GM21723 (cell line): ENCODE measurements around the gene LCOR.
"Not testable (repeated sequence)": the region's sequence is repeated elsewhere in the genome, so short reads cannot be mapped to it uniquely, and the experiment has no call there.

Experiments used
- ATAC-seq: cut with Tn5 transposase; IDR thresholded peaks from one replicate; pipeline ENCODE4 v1.9.1; 2021; ENCODE audit warnings: mild to moderate bottlenecking, moderate library complexity; ENCODE audit not compliant: unreplicated experiment

LCOR gene

DNA sequence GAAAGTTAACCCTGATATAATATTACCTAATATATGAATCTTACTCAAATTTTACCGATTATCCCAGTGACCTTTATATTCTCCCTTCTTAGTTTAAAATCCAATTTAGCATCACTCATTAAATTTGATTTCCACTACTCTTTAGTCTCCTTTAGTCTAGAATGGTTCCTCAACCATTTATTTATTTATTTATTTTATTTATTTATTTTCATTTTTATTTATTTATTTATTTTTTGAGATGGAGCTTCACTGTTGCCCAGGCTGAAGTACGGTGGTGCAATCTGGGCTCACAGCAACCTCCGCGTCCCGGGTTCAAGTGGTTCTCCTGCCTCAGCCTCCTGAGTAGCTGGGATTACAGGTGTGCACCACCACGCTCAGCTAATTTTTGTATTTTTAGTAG lies 92.8 kb downstream of the LCOR start:
- no peak for ATAC-seq

DNA sequence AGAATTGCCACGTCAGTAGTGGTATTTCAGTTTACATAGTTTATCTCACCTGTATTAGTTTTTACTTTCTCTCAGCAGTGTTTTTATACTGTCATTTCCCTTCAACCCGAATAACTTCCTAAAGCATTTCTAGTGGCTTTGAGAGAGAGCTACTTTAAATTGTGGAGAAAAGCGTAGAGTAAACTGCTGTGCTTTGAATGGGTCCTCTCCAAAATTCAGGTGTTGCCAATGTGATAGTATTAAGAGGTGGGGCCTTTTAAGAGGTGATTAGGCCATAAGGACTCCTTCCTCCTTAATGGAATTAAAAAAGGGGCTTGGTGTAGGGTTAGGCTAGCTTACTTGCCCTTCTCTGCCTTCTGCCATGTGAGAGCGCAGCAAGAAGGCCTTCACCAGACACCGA lies 98.4 kb downstream of the LCOR start:
- ATAC-seq: no peak

DNA sequence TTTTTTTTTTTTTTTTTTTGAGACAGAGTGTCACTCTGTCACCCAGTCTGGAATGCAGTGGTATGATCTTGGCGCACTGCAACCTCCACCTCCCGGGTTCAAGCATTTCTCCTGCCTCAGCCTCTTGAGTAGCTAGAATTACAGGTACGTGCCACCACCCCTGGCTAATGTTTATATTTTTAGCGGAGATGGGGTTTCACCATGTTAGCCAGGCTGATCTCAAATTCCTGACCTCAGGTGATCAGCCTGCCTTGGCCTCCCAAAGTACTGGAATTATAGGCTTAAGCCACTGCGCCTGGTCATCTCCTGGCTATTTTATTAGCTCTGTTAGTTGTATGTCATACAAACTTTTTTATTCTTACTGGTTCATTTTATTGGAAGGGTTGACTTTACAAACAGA lies 103.0 kb downstream of the LCOR start:
- no peak for ATAC-seq

DNA sequence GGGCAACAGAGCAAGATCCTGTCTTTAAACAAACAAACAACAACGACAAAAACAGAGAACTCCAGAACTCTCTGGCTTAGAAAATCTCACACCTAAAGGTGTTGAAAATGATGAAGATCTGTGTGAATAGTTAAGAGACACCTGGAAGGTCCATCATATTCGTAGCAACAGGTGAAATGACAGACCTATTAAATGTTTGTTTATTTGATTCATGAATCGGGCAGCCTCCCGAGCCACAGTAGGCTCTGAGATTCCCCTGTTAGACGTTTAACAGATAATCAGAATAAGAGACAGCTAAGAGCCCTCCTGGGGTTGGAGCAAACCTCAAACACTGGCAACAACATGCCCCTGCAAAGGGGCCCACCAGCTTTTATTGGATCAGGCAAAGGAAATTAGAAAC lies 103.7 kb downstream of the LCOR start:
- no peak for ATAC-seq

DNA sequence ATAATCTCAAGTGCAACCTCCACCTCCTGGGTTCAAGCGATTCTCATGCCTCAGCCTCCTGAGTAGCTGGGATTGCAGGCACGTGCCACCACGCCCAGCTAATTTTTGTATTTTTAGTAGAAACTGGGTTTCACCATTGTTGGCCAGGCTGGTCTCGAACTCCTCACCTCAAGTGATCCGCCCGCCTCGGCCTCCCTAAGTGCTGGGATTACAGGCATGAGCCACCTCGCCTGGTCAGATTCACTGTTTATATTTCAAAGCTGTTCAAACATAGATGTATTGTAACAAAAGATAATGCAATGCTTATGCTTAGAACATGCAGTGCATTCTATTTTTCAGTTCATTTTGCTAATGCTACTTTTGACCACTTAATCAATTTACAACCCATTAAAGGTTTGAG lies 111.1 kb downstream of the LCOR start:
- not testable (repeated sequence) for ATAC-seq

DNA sequence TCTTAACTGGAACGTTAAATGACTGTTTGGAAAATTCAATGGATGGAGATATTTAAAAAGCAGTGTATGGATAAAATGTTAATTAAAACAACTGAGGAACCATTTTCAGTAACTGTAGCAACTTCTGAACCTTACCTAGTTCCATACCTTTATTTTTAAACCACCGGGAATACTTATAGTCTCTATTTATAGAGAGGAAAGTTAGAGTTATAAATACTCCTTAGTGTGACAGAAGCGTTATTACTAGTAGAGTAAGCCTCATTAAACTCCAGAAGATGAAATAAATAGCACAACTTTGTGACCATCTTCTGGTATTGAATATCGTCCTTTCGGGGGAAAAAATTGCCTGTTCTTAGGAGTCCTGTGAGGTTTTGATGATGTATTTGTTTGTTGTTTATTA lies 114.9 kb downstream of the LCOR start:
- no peak for ATAC-seq

DNA sequence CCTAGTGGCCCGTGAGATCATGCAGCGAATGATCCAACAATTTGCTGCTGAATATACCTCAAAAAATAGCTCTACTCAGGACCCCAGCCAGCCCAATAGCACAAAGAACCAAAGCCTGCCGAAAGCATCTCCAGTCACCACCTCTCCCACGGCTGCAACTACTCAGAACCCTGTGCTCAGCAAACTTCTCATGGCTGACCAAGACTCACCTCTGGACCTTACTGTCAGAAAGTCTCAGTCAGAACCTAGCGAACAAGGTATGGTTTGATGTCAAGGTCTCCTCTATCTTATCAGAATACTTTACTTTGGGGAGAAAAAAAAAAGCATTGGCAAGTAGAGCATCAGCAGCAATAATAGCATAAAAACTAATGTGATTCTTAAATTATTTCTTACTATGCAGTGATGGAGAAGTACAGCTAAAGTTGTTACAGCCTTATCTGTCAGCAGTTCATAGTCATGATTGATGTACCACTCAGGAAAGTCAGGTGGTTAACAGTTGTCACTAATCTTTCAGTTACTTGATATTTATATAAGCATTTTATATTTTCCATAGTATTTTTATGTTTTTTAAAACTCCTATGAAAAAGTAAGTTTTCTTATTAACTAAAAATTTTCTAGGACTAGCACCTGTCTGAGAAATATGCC lies 117.1 kb downstream of the LCOR start:
- no peak for ATAC-seq

DNA sequence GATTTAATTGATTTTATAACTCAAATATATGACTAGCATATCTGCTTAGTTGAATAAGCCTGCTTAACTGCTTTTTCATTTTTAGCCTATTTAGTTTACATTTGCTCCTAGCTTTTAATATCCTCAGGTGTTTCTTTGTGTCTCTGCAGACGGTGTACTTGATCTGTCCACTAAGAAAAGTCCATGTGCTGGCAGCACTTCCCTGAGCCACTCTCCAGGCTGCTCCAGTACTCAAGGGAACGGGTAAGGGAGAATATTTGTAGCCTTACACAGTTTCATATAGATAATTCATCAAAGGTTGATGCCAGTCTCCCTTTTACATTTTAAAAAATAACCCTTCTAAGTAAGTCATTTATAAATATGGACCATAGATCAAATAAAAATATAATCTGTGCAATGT lies 119.9 kb downstream of the LCOR start:
- ATAC-seq: no peak

DNA sequence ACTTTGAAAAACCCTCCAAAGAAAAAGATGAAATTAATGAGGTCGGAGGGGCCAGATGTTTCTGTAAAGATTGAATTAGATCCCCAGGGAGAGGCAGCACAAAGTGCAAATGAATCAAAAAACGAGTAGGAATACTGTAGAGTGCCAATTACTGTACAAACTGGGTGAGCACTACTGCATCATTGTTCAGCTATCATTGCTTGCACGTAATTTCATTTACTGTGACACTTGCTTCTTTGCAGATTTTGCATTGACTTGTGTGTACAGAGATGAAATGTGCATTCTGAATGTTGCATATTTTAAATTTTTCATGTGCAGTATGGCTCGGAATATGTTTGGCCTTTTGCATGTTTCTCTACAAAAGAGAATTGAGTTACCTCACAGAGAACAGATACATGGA lies 123.7 kb downstream of the LCOR start:
- ATAC-seq: no peak

DNA sequence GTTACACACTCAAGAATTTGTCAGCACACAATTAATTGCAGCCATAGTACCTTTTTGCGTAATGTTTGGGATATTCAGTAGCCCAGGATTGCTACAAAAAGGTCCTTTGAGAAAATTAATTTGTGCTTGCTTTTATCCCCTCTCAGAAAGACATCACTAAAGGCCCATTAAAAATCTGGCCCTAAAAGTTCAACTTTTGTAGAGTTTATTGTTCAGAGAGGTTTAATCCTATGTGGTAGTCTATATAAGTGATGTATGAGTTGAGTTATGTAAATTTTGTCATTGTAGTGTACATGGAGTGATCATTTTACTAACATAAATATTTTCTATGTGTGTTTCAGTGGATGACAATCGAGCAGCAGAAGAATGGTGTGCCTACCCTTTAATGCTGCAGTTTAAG lies 126.0 kb downstream of the LCOR start:
- no peak for ATAC-seq

DNA sequence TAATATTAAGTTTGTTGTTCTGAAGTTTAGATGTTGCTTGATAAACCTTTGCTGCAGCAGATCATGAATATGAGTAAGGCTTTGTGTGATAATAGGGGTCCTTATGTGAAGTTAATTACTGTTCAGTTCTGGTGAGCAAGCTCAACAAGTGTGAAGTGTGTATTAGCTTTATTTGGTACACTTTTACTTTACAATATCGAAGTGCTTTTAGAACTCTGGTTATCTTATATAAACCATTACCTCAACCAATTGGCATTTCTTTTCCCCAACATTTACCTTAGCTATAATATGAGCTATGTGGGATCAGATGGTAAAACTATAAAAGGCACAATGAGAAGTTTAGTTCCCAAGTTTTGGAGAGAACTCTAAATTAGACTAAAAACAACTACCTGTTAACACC lies 127.6 kb downstream of the LCOR start:
- no peak for ATAC-seq

DNA sequence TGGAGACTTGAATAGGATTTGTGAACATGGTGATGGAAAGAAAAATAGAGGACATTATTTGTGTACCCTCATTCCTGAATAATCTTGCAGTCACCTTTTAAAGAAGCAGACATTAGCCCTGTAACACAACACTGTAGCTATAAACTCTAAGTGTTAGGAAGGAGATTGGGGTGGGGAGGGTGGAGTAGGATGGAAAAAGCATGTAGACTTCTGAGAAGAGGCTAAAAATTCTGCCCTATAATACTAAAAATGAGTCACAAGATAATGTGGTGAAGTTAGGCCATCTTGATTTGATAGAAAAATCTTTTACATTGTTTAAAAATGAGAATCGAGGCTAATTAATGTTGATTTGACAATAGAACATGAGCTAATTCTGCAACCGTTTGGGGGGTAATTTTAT lies 128.8 kb downstream of the LCOR start:
- ATAC-seq: no peak

DNA sequence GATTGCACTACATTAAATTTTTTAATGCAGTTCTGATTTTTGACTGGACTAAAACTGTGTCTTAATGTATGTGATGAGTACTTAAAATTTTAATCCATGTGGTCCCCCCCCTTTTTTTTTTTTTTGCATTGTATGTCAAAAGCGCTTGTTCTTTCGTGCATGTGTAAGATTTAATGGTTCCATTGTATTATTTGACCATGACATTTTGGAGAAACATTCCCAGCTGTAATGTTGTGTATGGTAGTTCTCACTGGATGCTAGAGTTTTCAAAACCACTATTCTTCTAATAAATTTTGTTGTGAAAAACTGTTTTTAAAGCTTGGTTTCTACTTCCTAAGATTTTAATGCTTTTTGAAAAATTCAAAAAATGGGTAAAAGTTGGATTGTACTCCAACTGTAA lies 132.0 kb downstream of the LCOR start:
- no peak for ATAC-seq

DNA sequence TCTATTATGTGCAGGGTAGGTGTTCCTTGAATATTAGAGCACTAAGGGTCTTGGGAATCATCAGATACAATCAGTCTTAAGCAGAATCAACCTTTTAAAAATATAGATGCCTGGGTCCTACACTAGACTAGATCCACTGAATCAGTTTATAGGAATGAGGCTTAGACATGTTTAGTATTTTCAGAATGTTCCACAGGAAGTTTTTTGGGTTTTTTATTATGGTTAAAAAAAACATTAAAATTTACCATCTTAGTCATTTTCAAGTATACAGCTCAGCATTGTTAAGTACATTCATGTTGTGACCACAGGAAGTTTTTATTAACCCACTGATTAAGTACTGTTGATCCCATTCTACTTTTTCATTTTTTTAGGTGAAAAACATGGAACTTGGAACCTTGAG lies 135.7 kb downstream of the LCOR start:
- ATAC-seq: no peak

DNA sequence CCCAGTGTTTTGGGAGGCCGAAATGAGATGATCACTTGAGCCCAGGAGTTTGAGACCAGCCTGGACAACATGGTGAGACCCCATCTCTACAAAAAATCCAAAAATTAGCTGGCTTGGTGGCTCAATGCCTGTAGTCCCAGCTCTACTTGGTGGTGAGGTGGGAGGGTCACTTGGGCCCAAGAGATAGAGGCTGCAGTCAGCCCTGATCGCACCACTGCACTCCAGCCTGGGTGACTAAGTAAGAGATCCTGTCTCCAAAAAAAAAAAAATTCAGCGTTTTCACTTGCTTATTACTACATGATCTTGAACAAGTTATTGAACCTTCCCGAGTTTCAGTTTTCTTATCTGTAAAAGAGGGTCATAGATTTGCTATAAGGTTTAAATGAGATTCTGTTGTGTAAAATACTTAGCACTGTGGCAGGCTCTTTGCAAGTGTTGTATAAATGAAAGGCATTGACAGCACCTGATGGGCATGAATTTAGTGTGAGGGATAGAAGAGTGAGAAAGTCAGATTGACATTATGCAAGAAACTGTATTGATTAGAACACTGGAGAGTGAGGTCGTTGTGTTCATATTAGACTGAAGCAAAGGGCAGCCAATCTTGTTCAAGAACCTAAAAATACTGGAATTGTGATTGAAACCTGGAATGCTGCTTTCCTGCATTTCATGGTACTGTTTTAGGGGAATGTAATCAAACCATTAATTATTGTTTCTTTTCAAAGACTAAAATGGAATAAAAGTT lies 136.8 kb downstream of the LCOR start:
- no peak for ATAC-seq

DNA sequence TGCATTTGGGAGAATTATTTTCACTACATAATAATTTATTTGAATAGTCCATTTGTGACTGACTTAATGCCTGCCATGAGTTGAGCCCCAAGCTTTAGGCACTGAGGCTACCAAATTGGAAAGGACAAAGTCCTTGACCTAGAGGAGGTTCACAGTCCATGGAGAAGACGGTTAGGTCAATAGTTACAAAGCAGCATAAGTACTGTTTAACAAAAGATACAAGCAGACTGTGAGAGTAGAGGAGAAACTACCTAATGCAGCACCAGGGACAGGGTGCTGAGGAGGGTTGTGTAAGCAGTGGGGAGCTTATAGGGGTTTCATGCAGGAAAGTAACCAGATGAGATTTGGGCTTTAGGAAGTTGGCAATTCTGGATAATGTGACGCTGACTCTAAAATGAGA lies 139.2 kb downstream of the LCOR start:
- no peak for ATAC-seq

DNA sequence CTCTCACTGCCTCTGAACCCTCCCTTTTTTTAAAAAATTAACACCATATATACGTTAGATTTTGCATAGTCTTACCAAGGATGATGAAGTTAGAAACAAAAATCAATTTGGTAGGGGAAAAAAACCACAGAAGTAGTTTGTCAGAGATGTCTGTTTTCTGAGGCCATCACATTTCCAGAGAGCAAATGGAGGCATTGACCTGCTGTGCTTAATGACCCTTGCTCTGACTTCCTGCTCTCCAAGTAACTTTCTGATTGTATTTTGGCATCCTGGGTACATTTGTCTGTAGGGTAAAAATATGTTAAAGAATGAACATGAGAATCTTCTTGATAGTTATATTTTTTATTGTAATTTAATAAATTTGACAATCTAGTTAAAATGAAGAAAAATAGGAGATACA lies 140.2 kb downstream of the LCOR start:
- no peak for ATAC-seq

DNA sequence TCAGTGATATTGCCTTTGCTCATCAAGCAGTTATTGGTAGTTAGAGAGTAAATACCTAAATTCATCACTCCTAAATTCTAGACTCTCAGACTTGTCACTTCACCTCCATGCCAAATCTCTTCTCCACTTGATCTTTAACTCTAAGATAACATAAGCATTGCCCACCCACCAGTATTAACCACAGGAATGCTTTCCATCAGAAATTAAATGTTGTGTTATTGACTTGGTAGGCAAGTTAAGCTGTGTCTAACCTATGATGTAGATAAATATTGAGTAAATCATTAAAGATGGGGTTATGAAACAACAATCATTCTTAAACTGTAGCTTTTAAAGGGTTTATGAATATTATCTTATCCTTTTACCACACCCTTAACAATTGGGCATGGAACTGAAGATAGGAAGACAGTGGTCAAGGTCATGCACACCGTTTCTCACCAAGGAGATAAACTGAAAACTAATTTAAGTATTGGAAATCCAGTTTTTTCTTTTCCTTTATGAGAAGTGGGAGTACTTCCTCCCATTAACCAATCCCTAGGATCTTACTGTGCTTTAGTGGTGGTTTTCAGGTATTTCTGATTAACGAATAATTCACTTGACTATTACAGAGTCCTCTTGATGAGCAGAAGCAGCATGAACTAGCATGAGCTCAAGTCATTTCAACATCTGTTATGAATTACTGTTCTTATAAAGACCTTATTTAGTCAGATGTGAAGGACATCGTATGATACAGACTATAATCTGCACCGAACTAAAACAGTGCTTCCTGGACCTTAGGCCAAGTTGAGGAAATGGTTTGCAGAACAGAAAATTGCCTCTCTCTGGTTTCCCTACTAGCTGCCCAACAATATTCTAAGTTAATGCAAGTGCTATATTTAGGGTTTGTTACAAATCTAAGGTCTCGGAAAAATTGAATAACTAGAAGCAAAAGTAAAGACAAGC lies 142.0 kb downstream of the LCOR start:
- ATAC-seq: no peak

DNA sequence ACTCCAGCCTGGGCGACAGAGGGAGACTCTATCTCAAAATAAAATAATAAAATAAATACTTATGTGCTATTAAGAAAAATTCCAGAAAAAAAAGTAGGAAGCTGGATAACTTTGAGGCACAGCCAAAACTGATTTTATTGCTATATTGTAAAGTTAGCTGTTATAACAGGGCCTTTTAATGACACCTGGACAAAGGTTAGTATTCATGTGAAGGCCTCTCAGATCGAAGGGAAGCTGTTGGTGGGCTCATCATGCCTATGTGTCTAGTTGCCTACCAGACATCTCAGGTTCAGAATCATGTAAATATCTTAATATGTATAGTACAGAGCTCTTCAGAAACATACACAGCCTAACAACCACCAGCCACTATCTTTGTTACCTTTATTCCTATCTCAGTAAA lies 143.0 kb downstream of the LCOR start:
- ATAC-seq: no peak

DNA sequence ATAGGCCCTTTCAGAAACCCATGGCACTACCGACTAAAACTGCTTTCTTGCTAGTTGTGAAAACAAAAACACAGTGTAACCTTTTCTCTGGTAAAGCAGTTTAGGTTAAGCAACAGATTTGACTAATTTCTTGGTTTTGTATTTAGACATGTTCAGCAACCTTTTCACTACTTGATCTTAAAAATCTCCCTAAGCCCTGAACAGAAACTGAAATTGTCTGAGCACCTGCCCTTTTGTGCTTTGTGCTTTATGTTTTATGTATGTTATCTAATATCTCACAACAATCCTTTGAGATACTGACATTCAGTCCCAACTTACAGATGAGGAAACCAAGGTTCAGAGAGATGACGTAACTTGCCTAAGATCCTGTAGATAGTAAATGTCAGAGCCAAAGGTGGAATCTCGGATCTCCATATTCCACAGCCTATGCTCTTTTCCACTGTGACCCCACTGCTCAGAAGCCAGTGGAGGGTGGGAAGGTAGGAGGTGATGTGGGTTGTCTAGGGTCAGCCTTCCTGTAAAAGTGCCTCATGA lies 146.6 kb downstream of the LCOR start:
- peak; percentile 79 for ATAC-seq

DNA sequence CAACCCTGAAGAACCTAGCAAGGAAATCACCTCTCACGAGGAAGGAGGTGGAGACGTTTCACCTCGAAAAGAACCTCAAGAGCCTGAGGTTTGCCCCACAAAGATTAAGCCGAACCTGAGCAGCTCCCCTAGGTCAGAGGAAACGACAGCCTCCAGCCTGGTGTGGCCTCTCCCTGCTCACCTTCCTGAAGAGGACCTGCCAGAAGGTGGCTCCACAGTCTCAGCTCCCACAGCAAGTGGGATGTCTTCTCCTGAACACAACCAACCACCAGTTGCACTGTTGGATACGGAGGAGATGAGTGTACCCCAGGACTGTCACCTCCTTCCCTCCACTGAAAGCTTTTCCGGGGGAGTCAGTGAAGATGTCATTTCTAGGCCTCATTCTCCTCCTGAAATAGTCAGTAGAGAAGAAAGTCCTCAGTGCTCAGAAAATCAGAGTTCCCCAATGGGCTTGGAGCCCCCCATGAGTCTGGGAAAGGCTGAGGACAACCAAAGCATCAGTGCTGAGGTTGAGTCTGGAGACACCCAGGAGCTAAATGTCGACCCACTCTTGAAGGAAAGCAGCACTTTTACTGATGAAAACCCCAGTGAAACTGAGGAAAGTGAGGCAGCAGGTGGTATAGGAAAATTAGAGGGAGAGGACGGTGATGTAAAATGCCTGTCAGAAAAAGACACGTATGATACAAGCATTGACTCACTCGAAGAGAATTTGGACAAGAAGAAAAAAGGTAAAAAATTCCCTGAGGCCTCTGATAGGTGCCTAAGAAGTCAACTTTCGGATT lies 150.2 kb downstream of the LCOR start:
- no peak for ATAC-seq
